ENCODE results near the gene TNXB. TPM values are rescaled to one million over a fixed set of nuclear protein-coding genes. Genes with fewer than 3 reads are reported as not detected.

TNXB gene
- total RNA-seq, 1 experiment from 2014 or later: 3.0 TPM

DNA sequence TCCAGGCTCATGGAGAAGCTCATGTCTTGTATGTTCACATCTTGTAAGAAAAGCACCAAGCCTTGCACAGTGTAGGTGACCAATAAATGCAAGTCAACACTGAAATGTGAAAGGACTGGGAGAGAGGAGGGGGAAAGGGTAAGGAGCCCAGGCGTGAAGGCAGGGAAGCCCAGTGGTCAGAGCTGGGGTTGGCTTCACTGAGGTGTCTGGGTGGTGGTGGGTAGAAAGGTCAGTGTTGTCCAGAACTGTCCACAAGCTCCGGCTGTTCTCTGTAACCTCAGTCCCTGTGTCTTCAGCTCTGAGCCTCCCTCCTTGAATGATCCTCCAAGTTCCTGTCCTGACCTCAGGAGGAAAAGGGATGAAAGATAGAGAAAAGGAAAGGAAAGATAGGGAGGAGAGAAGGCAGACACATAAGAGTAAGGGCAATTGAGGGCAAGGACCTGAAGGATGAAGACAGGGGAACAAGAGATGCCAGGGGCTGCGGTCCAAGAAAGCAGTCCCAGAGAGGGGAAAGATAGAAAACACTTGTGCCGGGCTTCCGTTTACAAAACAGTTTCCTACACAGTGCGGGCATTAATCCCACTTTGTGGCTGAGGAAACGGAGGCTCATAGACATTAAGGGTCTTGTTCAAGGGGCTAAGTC is 2.4 kb upstream of the TNXB start:
- no peak overlapping the region for H3K4me3 Mint-ChIP-seq (ENCODE audit: unreplicated experiment)
- H3K36me3 Mint-ChIP-seq (ENCODE audit: insufficient read depth, unreplicated experiment): peaks cover 40% of the 10 kb centered on the region
- TF ChIP-seq, protein P1, sequence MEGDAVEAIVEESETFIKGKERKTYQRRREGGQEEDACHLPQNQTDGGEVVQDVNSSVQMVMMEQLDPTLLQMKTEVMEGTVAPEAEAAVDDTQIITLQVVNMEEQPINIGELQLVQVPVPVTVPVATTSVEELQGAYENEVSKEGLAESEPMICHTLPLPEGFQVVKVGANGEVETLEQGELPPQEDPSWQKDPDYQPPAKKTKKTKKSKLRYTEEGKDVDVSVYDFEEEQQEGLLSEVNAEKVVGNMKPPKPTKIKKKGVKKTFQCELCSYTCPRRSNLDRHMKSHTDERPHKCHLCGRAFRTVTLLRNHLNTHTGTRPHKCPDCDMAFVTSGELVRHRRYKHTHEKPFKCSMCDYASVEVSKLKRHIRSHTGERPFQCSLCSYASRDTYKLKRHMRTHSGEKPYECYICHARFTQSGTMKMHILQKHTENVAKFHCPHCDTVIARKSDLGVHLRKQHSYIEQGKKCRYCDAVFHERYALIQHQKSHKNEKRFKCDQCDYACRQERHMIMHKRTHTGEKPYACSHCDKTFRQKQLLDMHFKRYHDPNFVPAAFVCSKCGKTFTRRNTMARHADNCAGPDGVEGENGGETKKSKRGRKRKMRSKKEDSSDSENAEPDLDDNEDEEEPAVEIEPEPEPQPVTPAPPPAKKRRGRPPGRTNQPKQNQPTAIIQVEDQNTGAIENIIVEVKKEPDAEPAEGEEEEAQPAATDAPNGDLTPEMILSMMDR (IDR thresholded peaks at IDR 0.05; ENCODE audit: unreplicated experiment): no peak
- H3K9me3 Mint-ChIP-seq (ENCODE audit: unreplicated experiment): no peaks in the 10 kb centered on the region
- intact Hi-C loops (cut with micrococcal nuclease): no loop called here
- no peak for DNase-seq (ENCODE audit: unreplicated experiment)
- no peak overlapping the region for H3K27ac Mint-ChIP-seq (ENCODE audit: low read depth, unreplicated experiment)
- peaks cover 51% of the 10 kb centered on the region for H3K4me1 Mint-ChIP-seq (ENCODE audit: insufficient read depth, unreplicated experiment)
- H3K27me3 Mint-ChIP-seq (ENCODE audit: insufficient read depth, unreplicated experiment): peaks cover 18% of the 10 kb centered on the region
- CTCF ChIA-PET: interaction anchor here (0.8 kb wide), 1 partner anchor 10 kb away, joined by 4 read pairs; no protein-coding TSS in a partner anchor
- POLR2A ChIA-PET: interaction anchor here (0.8 to 1.5 kb wide), 4 partner anchors 9 to 84 kb away, joined by 3 to 7 read pairs (median 4); partner anchors contain the start of gene ATF6B
- no TSS peak for BruUV-seq (replicated peaks)

DNA sequence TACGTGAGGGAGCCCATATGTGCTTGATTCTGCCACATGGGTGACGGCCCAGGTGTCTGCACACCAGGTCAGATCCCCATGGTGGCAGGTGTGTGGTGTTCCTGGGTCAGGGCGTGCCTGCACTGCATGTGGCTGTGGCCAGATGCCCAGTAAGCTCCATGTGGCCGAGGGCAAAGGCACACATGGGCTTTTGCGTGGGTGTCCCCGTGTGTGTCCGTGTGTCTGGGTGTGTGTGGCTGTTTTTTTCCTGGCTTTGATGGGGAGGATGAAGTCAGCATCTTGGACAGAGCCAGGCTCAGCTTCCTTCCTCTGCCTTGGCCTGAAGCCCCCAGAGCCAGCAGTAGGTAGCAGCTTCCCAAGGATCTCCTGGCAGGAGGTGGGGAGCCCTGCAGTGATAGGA is 1.5 kb upstream of the TNXB start:
- no TSS peak for BruUV-seq (replicated peaks)
- intact Hi-C loops (cut with micrococcal nuclease): no loop called here
- CTCF ChIA-PET: interaction anchor here (0.8 to 4.7 kb wide), 3 partner anchors 7 to 47 kb away, joined by 3 to 31 read pairs (median 4); no protein-coding TSS in a partner anchor
- Mint-ChIP-seq H3K27ac (ENCODE audit: low read depth, unreplicated experiment) (no peak overlapping the region), H3K36me3 (ENCODE audit: insufficient read depth, unreplicated experiment) (peaks cover 31% of the 10 kb centered on the region), H3K9me3 (ENCODE audit: unreplicated experiment) (no peaks in the 10 kb centered on the region), H3K4me1 (ENCODE audit: insufficient read depth, unreplicated experiment) (peaks cover 51% of the 10 kb centered on the region), H3K4me3 (ENCODE audit: unreplicated experiment) (no peak overlapping the region), H3K27me3 (ENCODE audit: insufficient read depth, unreplicated experiment) (peaks cover 18% of the 10 kb centered on the region)
- POLR2A ChIA-PET: interaction anchor here (0.6 to 1.5 kb wide), 7 partner anchors 9 to 828 kb away, joined by 3 to 7 read pairs (median 3); partner anchors contain the start of genes AGPAT1 and ATF6B
- TF ChIP-seq, protein P1 (IDR thresholded peaks at IDR 0.05; ENCODE audit: unreplicated experiment): no peak
- no peak for DNase-seq (ENCODE audit: unreplicated experiment)

DNA sequence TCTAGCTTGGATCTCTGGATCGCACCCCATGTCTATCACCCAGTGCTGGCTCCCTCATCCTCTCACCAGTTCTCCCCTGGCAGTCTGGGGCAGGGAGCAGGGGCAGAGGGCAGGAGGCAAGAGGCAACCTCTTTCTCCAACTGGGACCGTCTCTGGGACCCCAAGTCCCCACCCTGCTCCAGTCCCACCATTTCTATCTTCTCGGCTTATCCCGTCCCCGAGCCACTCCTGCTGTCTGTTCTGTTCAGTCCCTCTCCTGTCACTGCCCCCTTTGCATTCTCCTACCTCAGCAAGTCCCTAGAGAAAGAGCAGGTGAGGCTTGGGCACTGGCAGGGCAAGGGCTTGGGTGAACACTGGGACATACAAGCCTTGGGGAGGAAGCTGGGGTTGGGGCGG is 625 bp upstream of the TNXB start:
- no TSS peak for BruUV-seq (replicated peaks)
- peak overlapping the region; percentile 39 for H3K27ac Mint-ChIP-seq (ENCODE audit: low read depth, unreplicated experiment)
- ChIA-PET CTCF (interaction anchor here (4.7 kb wide), 1 partner anchor 8 kb away, joined by 31 read pairs; no protein-coding TSS in a partner anchor), POLR2A (interaction anchor here (0.6 to 1.1 kb wide), 4 partner anchors 9 to 167 kb away, joined by 3 to 5 read pairs (median 4); partner anchors contain the start of gene AGPAT1)
- DNase-seq (ENCODE audit: unreplicated experiment): no peak
- TF ChIP-seq, protein P1 (IDR thresholded peaks at IDR 0.05; ENCODE audit: unreplicated experiment): no peak
- H3K36me3 Mint-ChIP-seq (ENCODE audit: insufficient read depth, unreplicated experiment): peaks cover 31% of the 10 kb centered on the region
- H3K4me1 Mint-ChIP-seq (ENCODE audit: insufficient read depth, unreplicated experiment): peaks cover 44% of the 10 kb centered on the region
- intact Hi-C loops (cut with micrococcal nuclease): no loop called here
- no peak overlapping the region for H3K4me3 Mint-ChIP-seq (ENCODE audit: unreplicated experiment)
- peaks cover 5% of the 10 kb centered on the region for H3K9me3 Mint-ChIP-seq (ENCODE audit: unreplicated experiment)
- peaks cover 26% of the 10 kb centered on the region for H3K27me3 Mint-ChIP-seq (ENCODE audit: insufficient read depth, unreplicated experiment)

DNA sequence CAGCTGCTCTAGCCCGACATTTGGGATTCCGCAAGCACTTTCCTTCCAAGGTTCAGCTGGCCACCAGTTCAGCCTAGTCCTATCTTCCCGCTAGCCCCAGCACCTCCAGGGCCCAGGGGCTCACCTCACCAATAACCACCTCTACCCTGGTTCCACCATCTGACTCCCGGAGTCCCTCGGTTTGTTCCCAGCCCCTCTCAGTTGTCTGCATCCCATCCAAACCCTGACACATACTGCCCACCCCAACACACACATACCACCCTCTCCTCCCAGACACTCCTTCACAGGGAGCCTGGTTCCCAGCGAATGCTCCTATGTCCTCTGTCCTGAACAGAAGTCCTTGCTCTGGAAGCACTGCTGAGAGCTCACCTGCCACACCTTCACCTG is 418 bp downstream of the TNXB start:
- no peak for DNase-seq (ENCODE audit: unreplicated experiment)
- TF ChIP-seq, protein P1 (IDR thresholded peaks at IDR 0.05; ENCODE audit: unreplicated experiment): no peak
- Mint-ChIP-seq H3K4me3 (ENCODE audit: unreplicated experiment) (no peak overlapping the region), H3K27me3 (ENCODE audit: insufficient read depth, unreplicated experiment) (peaks cover 37% of the 10 kb centered on the region), H3K36me3 (ENCODE audit: insufficient read depth, unreplicated experiment) (peaks cover 27% of the 10 kb centered on the region), H3K9me3 (ENCODE audit: unreplicated experiment) (peaks cover 9% of the 10 kb centered on the region), H3K27ac (ENCODE audit: low read depth, unreplicated experiment) (no peak overlapping the region), H3K4me1 (ENCODE audit: insufficient read depth, unreplicated experiment) (peaks cover 41% of the 10 kb centered on the region)
- ChIA-PET POLR2A (interaction anchor here (0.6 to 1.4 kb wide), 5 partner anchors 8 to 597 kb away, joined by 3 to 5 read pairs (median 3); partner anchors contain the start of genes ATF6B and DXO), CTCF (interaction anchor here (4.7 kb wide), 1 partner anchor 9 kb away, joined by 31 read pairs; no protein-coding TSS in a partner anchor)
- intact Hi-C loops (cut with micrococcal nuclease): no loop called here
- no TSS peak for BruUV-seq (replicated peaks)
